ENCODE results near the gene FAT1.

DNA sequence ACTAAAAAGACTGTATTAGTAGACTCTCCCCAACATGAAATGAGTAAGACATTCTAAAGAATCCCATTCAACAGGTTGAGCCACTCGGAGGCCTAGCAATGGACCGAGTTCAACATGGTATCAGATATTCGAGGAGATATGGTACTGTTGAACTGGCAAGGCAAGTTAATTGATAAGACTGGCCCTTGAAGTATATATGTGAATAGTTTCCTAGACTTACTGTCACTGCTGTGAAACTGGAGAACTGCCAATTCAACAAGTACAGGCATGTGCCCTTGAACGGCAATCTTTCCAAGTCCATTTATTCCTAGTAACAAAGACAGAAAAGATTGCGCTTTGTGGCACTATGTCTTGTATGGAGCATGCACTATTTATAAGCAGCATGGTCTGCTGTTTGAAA, 24.4 kb downstream of the FAT1 start:
- TF ChIP-seq, protein P1, sequence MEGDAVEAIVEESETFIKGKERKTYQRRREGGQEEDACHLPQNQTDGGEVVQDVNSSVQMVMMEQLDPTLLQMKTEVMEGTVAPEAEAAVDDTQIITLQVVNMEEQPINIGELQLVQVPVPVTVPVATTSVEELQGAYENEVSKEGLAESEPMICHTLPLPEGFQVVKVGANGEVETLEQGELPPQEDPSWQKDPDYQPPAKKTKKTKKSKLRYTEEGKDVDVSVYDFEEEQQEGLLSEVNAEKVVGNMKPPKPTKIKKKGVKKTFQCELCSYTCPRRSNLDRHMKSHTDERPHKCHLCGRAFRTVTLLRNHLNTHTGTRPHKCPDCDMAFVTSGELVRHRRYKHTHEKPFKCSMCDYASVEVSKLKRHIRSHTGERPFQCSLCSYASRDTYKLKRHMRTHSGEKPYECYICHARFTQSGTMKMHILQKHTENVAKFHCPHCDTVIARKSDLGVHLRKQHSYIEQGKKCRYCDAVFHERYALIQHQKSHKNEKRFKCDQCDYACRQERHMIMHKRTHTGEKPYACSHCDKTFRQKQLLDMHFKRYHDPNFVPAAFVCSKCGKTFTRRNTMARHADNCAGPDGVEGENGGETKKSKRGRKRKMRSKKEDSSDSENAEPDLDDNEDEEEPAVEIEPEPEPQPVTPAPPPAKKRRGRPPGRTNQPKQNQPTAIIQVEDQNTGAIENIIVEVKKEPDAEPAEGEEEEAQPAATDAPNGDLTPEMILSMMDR (IDR thresholded peaks at IDR 0.05), result no peak
- TF ChIP-seq POLR2A (IDR thresholded peaks at IDR 0.05), result no peak

Measured in lower leg skin (tissue), 3 donors.